ENCODE measurements around the gene SPATA31C1. TPM values are rescaled to one million over a fixed set of nuclear protein-coding genes. Genes with fewer than 3 reads are reported as not detected.

Gene SPATA31C1
- total RNA-seq, 1 donor: not detected

DNA sequence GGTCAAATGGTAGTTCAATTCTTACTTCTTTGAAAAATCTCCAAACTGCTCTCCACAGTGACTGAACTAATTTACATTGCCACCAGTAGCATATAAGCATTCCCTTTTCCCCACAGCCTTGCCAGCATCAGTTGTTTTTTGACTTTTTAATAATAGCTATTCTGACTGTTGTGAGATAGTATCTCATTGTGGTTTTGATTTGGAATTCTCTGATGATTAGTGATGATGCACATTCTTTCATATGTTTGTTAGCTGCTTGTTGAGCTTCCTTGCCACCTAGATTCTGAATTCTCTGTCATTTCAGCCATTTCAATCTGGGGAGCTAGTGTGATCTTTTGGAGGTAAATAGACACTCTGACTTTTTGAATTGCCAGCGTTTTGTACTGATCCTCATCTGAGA, 32.5 kb downstream of the SPATA31C1 start:
- TF ChIP-seq, protein P1, sequence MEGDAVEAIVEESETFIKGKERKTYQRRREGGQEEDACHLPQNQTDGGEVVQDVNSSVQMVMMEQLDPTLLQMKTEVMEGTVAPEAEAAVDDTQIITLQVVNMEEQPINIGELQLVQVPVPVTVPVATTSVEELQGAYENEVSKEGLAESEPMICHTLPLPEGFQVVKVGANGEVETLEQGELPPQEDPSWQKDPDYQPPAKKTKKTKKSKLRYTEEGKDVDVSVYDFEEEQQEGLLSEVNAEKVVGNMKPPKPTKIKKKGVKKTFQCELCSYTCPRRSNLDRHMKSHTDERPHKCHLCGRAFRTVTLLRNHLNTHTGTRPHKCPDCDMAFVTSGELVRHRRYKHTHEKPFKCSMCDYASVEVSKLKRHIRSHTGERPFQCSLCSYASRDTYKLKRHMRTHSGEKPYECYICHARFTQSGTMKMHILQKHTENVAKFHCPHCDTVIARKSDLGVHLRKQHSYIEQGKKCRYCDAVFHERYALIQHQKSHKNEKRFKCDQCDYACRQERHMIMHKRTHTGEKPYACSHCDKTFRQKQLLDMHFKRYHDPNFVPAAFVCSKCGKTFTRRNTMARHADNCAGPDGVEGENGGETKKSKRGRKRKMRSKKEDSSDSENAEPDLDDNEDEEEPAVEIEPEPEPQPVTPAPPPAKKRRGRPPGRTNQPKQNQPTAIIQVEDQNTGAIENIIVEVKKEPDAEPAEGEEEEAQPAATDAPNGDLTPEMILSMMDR (IDR thresholded peaks at IDR 0.05; ENCODE audit: insufficient read depth, low read depth, low read length): no peak
- DNase-seq (ENCODE audit: low read depth): no peak
- H3K4me3 ChIP-seq (ENCODE audit: low read depth, low read length): no peak overlapping the region

- TF ChIP-seq, protein P1 (IDR thresholded peaks at IDR 0.05; ENCODE audit: insufficient read depth, low read depth, low read length): peak; percentile 65
- H3K4me3 ChIP-seq (ENCODE audit: low read depth, low read length): no peak overlapping the region
- DNase-seq (ENCODE audit: low read depth): peak; percentile 47
Observed at GRCh38 chr9:87950765-87951488, 33.2 kb downstream of the SPATA31C1 start.

DNA sequence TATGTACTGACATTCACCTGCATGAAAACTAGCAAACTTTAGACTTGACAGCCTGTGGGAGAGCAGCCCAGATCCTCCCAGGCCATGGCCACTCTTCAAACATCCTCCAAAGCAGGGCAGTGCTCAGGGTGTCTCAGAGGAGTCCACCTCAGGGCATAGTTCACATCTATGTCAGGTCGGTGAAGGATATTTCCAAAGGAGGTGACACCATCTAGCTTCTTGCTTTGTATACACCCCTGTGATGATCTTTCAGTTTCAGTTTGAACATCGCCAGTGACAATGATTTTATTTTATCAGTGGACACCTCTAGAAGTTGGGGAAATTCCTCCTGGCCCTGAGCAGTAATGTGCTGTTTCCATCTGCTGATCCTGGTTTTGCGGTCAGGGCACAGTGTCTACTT, 36.5 kb downstream of the SPATA31C1 start:
- TF ChIP-seq, protein P1 (IDR thresholded peaks at IDR 0.05; ENCODE audit: insufficient read depth, low read depth, low read length): no peak
- no peak overlapping the region for H3K4me3 ChIP-seq (ENCODE audit: low read depth, low read length)
- DNase-seq (ENCODE audit: low read depth): no peak

DNA sequence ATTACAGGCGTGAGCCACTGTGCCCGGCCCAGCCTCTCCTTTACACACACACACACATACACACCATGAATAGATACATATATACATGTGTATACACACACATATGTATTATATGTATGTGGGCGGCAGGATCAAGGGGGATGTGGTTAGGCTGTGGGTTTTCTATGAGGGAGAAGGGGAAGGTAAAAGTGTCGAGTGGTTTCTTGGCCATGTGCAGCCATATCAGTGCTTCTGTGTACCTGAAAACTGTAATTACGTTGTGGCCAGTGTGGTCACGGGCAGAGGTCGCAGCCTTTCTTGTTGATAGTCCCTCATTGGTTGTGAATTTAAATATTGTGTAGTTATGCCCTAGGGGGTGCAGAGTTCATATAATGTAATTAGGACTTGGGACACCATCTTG, 40.1 kb downstream of the SPATA31C1 start:
- DNase-seq (ENCODE audit: low read depth): no peak
- no peak overlapping the region for H3K4me3 ChIP-seq (ENCODE audit: low read depth, low read length)
- TF ChIP-seq, protein P1 (IDR thresholded peaks at IDR 0.05; ENCODE audit: insufficient read depth, low read depth, low read length): no peak

DNA sequence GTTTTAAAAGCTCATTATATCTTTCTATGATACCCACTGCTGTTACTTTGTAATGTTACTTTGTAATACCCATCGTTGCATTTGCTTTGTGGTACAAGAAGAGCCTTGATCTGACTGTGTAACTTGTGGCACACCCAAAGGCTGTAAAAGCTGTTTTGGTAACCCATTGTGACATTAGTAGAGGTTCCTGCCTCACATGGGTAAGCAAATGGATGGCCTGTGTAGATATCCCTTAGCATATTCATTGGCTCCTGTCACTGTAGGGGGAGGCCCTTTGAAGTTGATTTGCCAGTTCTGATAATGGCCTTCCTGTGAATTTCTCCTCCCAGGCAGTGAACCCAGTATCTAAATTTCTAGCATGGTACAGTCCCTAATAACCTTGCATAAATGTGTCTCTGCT, 40.8 kb downstream of the SPATA31C1 start:
- DNase-seq (ENCODE audit: low read depth): no peak
- TF ChIP-seq, protein P1 (IDR thresholded peaks at IDR 0.05; ENCODE audit: insufficient read depth, low read depth, low read length): no peak
- H3K4me3 ChIP-seq (ENCODE audit: low read depth, low read length): no peak overlapping the region

GRCh38 chr9:87959916-87960581, 42.3 kb downstream of the SPATA31C1 start:
- H3K4me3 ChIP-seq (ENCODE audit: low read depth, low read length): no peak overlapping the region
- TF ChIP-seq, protein P1 (IDR thresholded peaks at IDR 0.05; ENCODE audit: insufficient read depth, low read depth, low read length): no peak
- peak; percentile 91 for DNase-seq (ENCODE audit: low read depth)
